H1 (cell line): ENCODE data around the gene ALG14. TPM values are rescaled to one million over a fixed set of nuclear protein-coding genes. Genes with fewer than 3 reads are reported as not detected.

Source experiments
- CTCF ChIA-PET: fragments of 300-600 bp; sonication (Branson Sonifier 250); formaldehyde crosslinking; loops from one replicate; lab custom pipeline; 2021; ENCODE audit not compliant: partially characterized antibody; lab: Charles Lee
- POLR2A ChIA-PET: fragments of 300-600 bp; sonication (Branson Sonifier 250); formaldehyde crosslinking; loops from one replicate; lab custom pipeline; 2021; ENCODE audit warnings: inconsistent platforms; ENCODE audit not compliant: partially characterized antibody; lab: Charles Lee
- DNase-seq, 2 experiments: peaks; one replicate each; pipeline versions ENCODE4 v3.0.0 to v3.0.0-alpha.2; 2010 to 2022; ENCODE audit warnings: low spot score in 2 of 2, low read depth in 1 of 2, mixed read lengths in 1 of 2
- FAIRE-seq: peaks from 2 replicates; lab custom pipeline; 2011; peaks lifted over from hg19 to GRCh38; lab: Jason Lieb, UNC
- H2AFZ ChIP-seq: 2 replicates; pipeline ENCODE4 v1.8.1; 2012; ENCODE audit warnings: low read length, inconsistent platforms
- H2AK5ac ChIP-seq: 2 replicates; pipeline ENCODE4 v1.6.1; 2013; ENCODE audit warnings: low read depth, low read length
- H2BK120ac ChIP-seq: replicated peaks from 2 replicates; pipeline ENCODE3; 2013; ENCODE audit warnings: low read depth, low read length, inconsistent platforms
- H2BK12ac ChIP-seq: 2 replicates; pipeline ENCODE4 v1.6.1; 2013; ENCODE audit warnings: low read depth, low read length
- H2BK15ac ChIP-seq: 2 replicates; pipeline ENCODE4 v1.6.1; 2013; ENCODE audit warnings: low read length
- H2BK20ac ChIP-seq: 2 replicates; pipeline ENCODE4 v1.6.1; 2013; ENCODE audit warnings: low read length
- H2BK5ac ChIP-seq: 2 replicates; pipeline ENCODE4 v1.6.1; 2013; ENCODE audit warnings: low read depth, low read length
- H3K14ac ChIP-seq: 2 replicates; pipeline ENCODE4 v1.6.1; 2013; ENCODE audit warnings: inconsistent platforms; ENCODE audit not compliant: insufficient read length
- H3K18ac ChIP-seq: 2 replicates; pipeline ENCODE4 v1.6.1; 2013; ENCODE audit warnings: low read length; ENCODE audit errors: extremely low read depth
- H3K23ac ChIP-seq: 2 replicates; pipeline ENCODE4 v1.6.1; 2013; ENCODE audit warnings: inconsistent platforms; ENCODE audit not compliant: insufficient read length
- H3K23me2 ChIP-seq: 2 replicates; pipeline ENCODE4 v1.6.1; 2013; ENCODE audit warnings: low read depth, low read length
- H3K27ac ChIP-seq: 2 replicates; pipeline ENCODE4 v1.6.1; 2011; ENCODE audit warnings: low read depth, low read length, inconsistent platforms
- H3K27me3 ChIP-seq, 4 experiments: replicated peaks in 1 of 4; 1 replicate in 1 of 4; 2 replicates in 3 of 4; pipeline versions ENCODE4 v1.6.1 to v1.8.1; 2011 to 2013; ENCODE audit warnings: low read length in 3 of 4, mild to moderate bottlenecking in 3 of 4, inconsistent platforms in 2 of 4, mixed read lengths in 2 of 4, moderate library complexity in 1 of 4; ENCODE audit not compliant: control insufficient read depth in 3 of 4, insufficient read depth in 3 of 4; ENCODE audit errors: extremely low read depth in 1 of 4
- H3K36me3 ChIP-seq, 4 experiments: 2 replicates each; pipeline versions ENCODE4 v1.6.1 to v1.8.1; 2011 to 2013; ENCODE audit warnings: mild to moderate bottlenecking in 4 of 4, low read length in 3 of 4, moderate library complexity in 2 of 4, control low read depth in 1 of 4, inconsistent platforms in 1 of 4; ENCODE audit not compliant: insufficient read depth in 4 of 4, control insufficient read depth in 2 of 4
- H3K4ac ChIP-seq: replicated peaks from 2 replicates; pipeline ENCODE3; 2013; ENCODE audit warnings: low read length, low read depth, mixed read lengths, inconsistent platforms; ENCODE audit not compliant: insufficient read length
- H3K4me1 ChIP-seq, 4 experiments: replicated peaks in 1 of 4; 1 replicate in 1 of 4; 2 replicates in 3 of 4; pipeline versions ENCODE4 v1.6.1 to v1.8.1; 2011 to 2013; ENCODE audit warnings: low read length in 3 of 4, inconsistent platforms in 2 of 4, mixed read lengths in 1 of 4; ENCODE audit not compliant: insufficient read depth in 4 of 4, control insufficient read depth in 3 of 4
- H3K4me2 ChIP-seq, 2 experiments: 2 replicates each; pipeline versions ENCODE4 v1.6.1 to v1.8.1; 2011 to 2013; ENCODE audit warnings: low read depth in 2 of 2, low read length in 2 of 2, control low read depth in 1 of 2, inconsistent platforms in 1 of 2, mild to moderate bottlenecking in 1 of 2; ENCODE audit not compliant: insufficient read depth in 1 of 2
- H3K4me3 ChIP-seq, 4 experiments: fragments of 200-600, 300-600 bp in 1 of 4; sonication (generic), shearing (Covaris generic), sonication (Bioruptor Twin) in 1 of 4; 2 replicates each; pipeline versions ENCODE4 v1.5.1 to v1.8.1; 2011 to 2016; ENCODE audit warnings: low read length in 4 of 4, low read depth in 3 of 4, control low read depth in 2 of 4, inconsistent platforms in 2 of 4, mild to moderate bottlenecking in 2 of 4, mixed read lengths in 1 of 4, moderate library complexity in 1 of 4; ENCODE audit not compliant: insufficient read depth in 2 of 4; ENCODE audit errors: extremely low read depth in 1 of 4
- H3K56ac ChIP-seq: replicated peaks from 2 replicates; pipeline ENCODE3; 2013; ENCODE audit warnings: low read depth, mild to moderate bottlenecking, mixed read lengths, low read length, inconsistent platforms; ENCODE audit not compliant: insufficient read length
- H3K79me1 ChIP-seq: 2 replicates; pipeline ENCODE4 v1.6.1; 2013; ENCODE audit warnings: low read depth, low read length, control low read depth
- H3K79me2 ChIP-seq, 2 experiments: 2 replicates each; pipeline versions ENCODE4 v1.6.1 to v1.8.1; 2012 to 2013; ENCODE audit warnings: low read length in 2 of 2, mild to moderate bottlenecking in 2 of 2, inconsistent platforms in 1 of 2; ENCODE audit not compliant: insufficient read depth in 2 of 2, control insufficient read depth in 1 of 2
- H3K9ac ChIP-seq, 4 experiments: replicated peaks in 1 of 4; 1 replicate in 1 of 4; 2 replicates in 3 of 4; pipeline versions ENCODE4 v1.6.1 to v1.8.1; 2011 to 2013; ENCODE audit warnings: low read depth in 3 of 4, low read length in 3 of 4, control low read depth in 2 of 4, mild to moderate bottlenecking in 2 of 4, moderate library complexity in 2 of 4, inconsistent platforms in 1 of 4; ENCODE audit errors: extremely low read depth in 1 of 4
- H3K9me3 ChIP-seq, 2 experiments: 2 replicates each; pipeline versions ENCODE4 v1.6.1 to v1.8.1; 2012 to 2013; ENCODE audit warnings: mild to moderate bottlenecking in 2 of 2, moderate library complexity in 2 of 2, control low read depth in 1 of 2, inconsistent platforms in 1 of 2, low read depth in 1 of 2, low read length in 1 of 2, mixed read lengths in 1 of 2; ENCODE audit not compliant: insufficient read depth in 2 of 2
- H4K20me1 ChIP-seq, 2 experiments: replicated peaks in 1 of 2; 2 replicates each; pipeline versions ENCODE3 to v1.8.1; 2011 to 2013; ENCODE audit warnings: inconsistent platforms in 2 of 2, low read length in 2 of 2, mild to moderate bottlenecking in 1 of 2; ENCODE audit not compliant: insufficient read depth in 2 of 2, control insufficient read depth in 1 of 2
- H4K5ac ChIP-seq: 2 replicates; pipeline ENCODE4 v1.6.1; 2013; ENCODE audit warnings: low read length, low read depth, mixed read lengths, inconsistent platforms; ENCODE audit not compliant: insufficient read length
- H4K8ac ChIP-seq: 2 replicates; pipeline ENCODE4 v1.8.0; 2013; ENCODE audit warnings: mild to moderate bottlenecking, moderate library complexity, low read length, inconsistent platforms; ENCODE audit not compliant: insufficient read depth; ENCODE audit errors: extremely low read depth
- H4K91ac ChIP-seq: replicated peaks from 2 replicates; pipeline ENCODE3; 2013; ENCODE audit warnings: low read length, mixed read lengths, inconsistent platforms; ENCODE audit not compliant: insufficient read length
- GTF2F1 ChIP-seq: IDR thresholded peaks from 2 replicates; pipeline ENCODE4 v1.6.1; 2012; ENCODE audit warnings: low read depth, low read length, improper control_type of control experiment, borderline replicate concordance
- NRF1 ChIP-seq: IDR thresholded peaks from 2 replicates; pipeline ENCODE4 v1.6.1; 2011; ENCODE audit warnings: mild to moderate bottlenecking, low read depth, low read length, improper control_type of control experiment
- POLR2A ChIP-seq, 2 experiments: IDR thresholded peaks; 1 replicate in 1 of 2; 2 replicates in 1 of 2; pipeline ENCODE4 v1.6.1; 2011; ENCODE audit warnings: low read depth in 2 of 2, low read length in 2 of 2, mild to moderate bottlenecking in 2 of 2; ENCODE audit errors: control extremely low read depth in 1 of 2
- TEAD4 ChIP-seq: IDR thresholded peaks from 2 replicates; pipeline ENCODE4 v1.6.1; 2012; ENCODE audit warnings: low read depth, low read length, inconsistent platforms, mixed read lengths
- USF2 ChIP-seq: IDR thresholded peaks from 2 replicates; pipeline ENCODE4 v1.6.1; 2011; ENCODE audit warnings: low read length, improper control_type of control experiment
- YY1 ChIP-seq: IDR thresholded peaks from 2 replicates; pipeline ENCODE4 v1.6.1; 2011; ENCODE audit warnings: low read depth, mild to moderate bottlenecking, low read length
- WGBS, 2 experiments: shearing (Covaris generic) in 1 of 2; methylation state at CpG; one replicate each; pipeline versions ENCODE4 v1.1.6 to v1.1.7; 2013 to 2015; ENCODE audit warnings: low lambda C conversion rate in 2 of 2, mixed read lengths in 2 of 2, inconsistent platforms in 1 of 2, low coverage in 1 of 2, missing lambda C conversion rate in 1 of 2; ENCODE audit not compliant: insufficient replicate concordance in 2 of 2, insufficient coverage in 1 of 2, insufficient read length in 1 of 2; ENCODE audit errors: extremely low coverage in 1 of 2, missing lambda C conversion rate in 1 of 2; 5-methylcytosine and 5-hydroxymethylcytosine counted together
- polyA plus RNA-seq, 7 experiments: library from polyadenylated mRNA; depleted of rRNA in 3 of 7; stranded (reverse) in 5 of 7; unstranded in 2 of 7; fragments of >200 nt in 5 of 7; fragments of 200-250 nt in 2 of 7; gene quantifications; 1 replicate in 5 of 7; 2 replicates in 1 of 7; 4 replicates in 1 of 7; pipeline versions ENCODE4 v1.2.1 to v1.2.3, GENCODE V29; 2011 to 2013; ENCODE audit warnings: missing spikeins in 2 of 7, mixed read lengths in 2 of 7
- total RNA-seq: library from RNA; stranded (reverse); fragmentation: NEBNext Ultra II Directional; extraction: Animal tissue kit (Norgen Biotek cat#: 25700); gene quantifications from 2 replicates; pipeline ENCODE4 v1.2.1, GENCODE V29; 2021

The ALG14 gene
- total and polyA plus RNA-seq, 2 of the 8 experiments (the other 6 are each of a cell fraction or from before 2014, with no cell fraction given) = 0.95 to 1.3 TPM

DNA sequence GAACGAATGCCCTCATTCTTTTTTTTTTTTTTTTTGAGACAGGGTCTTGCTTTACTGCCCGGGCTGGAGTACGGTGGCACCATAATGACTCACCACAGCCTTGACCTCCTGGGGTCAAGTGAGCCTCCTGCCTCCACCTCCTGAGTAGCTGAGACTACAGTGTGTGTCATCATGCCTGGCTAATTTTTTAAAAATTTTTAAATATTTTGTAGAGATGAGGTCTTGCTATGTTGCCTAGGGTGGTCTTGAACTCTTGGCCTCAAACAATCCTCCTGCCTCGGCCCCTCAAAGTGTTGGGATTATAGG, 69.4 kb downstream of the ALG14 start:
- H2BK12ac ChIP-seq = no peak overlapping the region
- H3K36me3 ChIP-seq = no peaks in the 10 kb centered on the region; a peak in 1 of 8 replicates
- no peaks in the 10 kb centered on the region for H3K27me3 ChIP-seq
- H4K5ac ChIP-seq = no peak overlapping the region
- no peak overlapping the region for H3K4me2 ChIP-seq
- ChIA-PET POLR2A (interaction anchor here (1.0 to 1.7 kb wide), 2 partner anchors 9 to 12 kb away, joined by 3 to 5 read pairs; no protein-coding TSS in a partner anchor), CTCF (interaction anchor here (1.4 kb wide), 1 partner anchor 9 kb away, joined by 4 read pairs; no protein-coding TSS in a partner anchor)
- no peaks in the 10 kb centered on the region for H3K79me2 ChIP-seq
- 95% methylated on average over 4 of the region's 4 CpGs; no CpG with 5 or more reads in 1 of the 2 experiments for WGBS, 2 experiments
- H4K20me1 ChIP-seq = no peaks in the 10 kb centered on the region
- no peak overlapping the region for H3K4me3 ChIP-seq
- H3K56ac ChIP-seq = no peak overlapping the region
- H3K14ac ChIP-seq = no peak overlapping the region
- DNase-seq (no peak), FAIRE-seq (no peak)
- no peak overlapping the region for H2BK120ac ChIP-seq
- H3K79me1 ChIP-seq = no peaks in the 10 kb centered on the region
- H4K91ac ChIP-seq = no peak overlapping the region
- no peaks in the 10 kb centered on the region for H3K9me3 ChIP-seq
- H3K23ac ChIP-seq = no peak overlapping the region
- no peak overlapping the region for H3K9ac ChIP-seq
- H3K27ac ChIP-seq = no peak overlapping the region
- H2AFZ ChIP-seq = no peak overlapping the region
- no peak for TF ChIP-seq GTF2F1
- no peak for TF ChIP-seq YY1
- TF ChIP-seq TEAD4 = no peak
- no peak for TF ChIP-seq POLR2A (IDR thresholded peaks at IDR 0.05; ENCODE audit: control extremely low read depth in 1 of 2, low read depth in 2 of 2, low read length in 2 of 2)
- no peak for TF ChIP-seq USF2
- TF ChIP-seq NRF1 = no peak
- no peak overlapping the region for H2BK5ac ChIP-seq
- no peak overlapping the region for H3K18ac ChIP-seq
- H3K4ac ChIP-seq = no peak overlapping the region
- no peak overlapping the region for H2BK15ac ChIP-seq
- H2BK20ac ChIP-seq = no peak overlapping the region
- H3K23me2 ChIP-seq = no peaks in the 10 kb centered on the region
- H2AK5ac ChIP-seq = no peak overlapping the region
- H4K8ac ChIP-seq = no peak overlapping the region
- H3K4me1 ChIP-seq = peaks cover 0 to 9% (median 0%) of the 10 kb centered on the region in 4 experiments; a peak in 2 of 7 replicates
